Prostate gland (tissue), 2 donors: Measurements from ENCODE around the gene C22orf23.

Source experiments
- CTCF ChIP-seq, 4 experiments: fragments of 200-600 bp in 2 of 4; fragments of 450-650 bp in 2 of 4; sonication (generic) in 2 of 4; IDR thresholded peaks; 1 replicate in 3 of 4; 2 replicates in 1 of 4; pipeline ENCODE4 v1.5.1; 2016 to 2019; ENCODE audit warnings: antibody characterized with exemption in 4 of 4, mild to moderate bottlenecking in 2 of 4, moderate library complexity in 2 of 4
- POLR2A ChIP-seq: fragments of 450-650 bp; IDR thresholded peaks from one replicate; pipeline ENCODE4 v1.6.1; 2016; ENCODE audit warnings: antibody characterized with exemption, mild to moderate bottlenecking

GRCh38 chr22:37967147-37967546, 13.7 kb upstream of the C22orf23 start:
- TF ChIP-seq POLR2A (no peak), CTCF (IDR thresholded peaks at IDR 0.05) (no peak)
